ENCODE results near the gene CDC42BPG.

The CDC42BPG gene

GRCh38 chr11:64842851-64843685, 1.4 kb downstream of the CDC42BPG start:
- H3K9me3 ChIP-seq (ENCODE audit: control insufficient read depth, insufficient read depth, low read depth, low read length) = no peaks in the 10 kb centered on the region
- ChIA-PET CTCF (interaction anchor here (0.5 to 1.1 kb wide), 4 partner anchors 9 to 55 kb away, joined by 3 to 4 read pairs (median 3); no protein-coding TSS in a partner anchor), POLR2A (interaction anchor here (1.1 to 1.5 kb wide), 3 partner anchors 33 to 267 kb away, joined by 3 to 9 read pairs (median 3); partner anchors contain the start of genes MEN1 and SF1)
- peak overlapping the region; percentile 3 for H3K4me3 ChIP-seq (ENCODE audit: low read depth, low read length)
- peak overlapping the region; percentile 48; the same call in 1 of the 2 replicates for H3K27ac ChIP-seq (ENCODE audit: extremely low read depth, low read depth, low read length)
- no peaks in the 10 kb centered on the region; the same call in 1 of the 2 replicates for H3K4me1 ChIP-seq (ENCODE audit: control insufficient read depth, insufficient read depth, low read length)
- peaks cover 0 to 3% of the 10 kb centered on the region in 2 experiments; a peak in 1 of 3 replicates for H3K36me3 ChIP-seq (ENCODE audit: control insufficient read depth in 2 of 2, insufficient read depth in 1 of 2, low read length in 2 of 2)
- TF ChIP-seq ZNF394 (tag by site-specific recombination; IDR thresholded peaks at IDR 0.05; ENCODE audit: borderline replicate concordance) = peak; percentile 34; the same call in 1 of the 2 replicates
- TF ChIP-seq ZNF148 (tag by site-specific recombination; IDR thresholded peaks at IDR 0.05; ENCODE audit: borderline replicate concordance) = no peak
- peak; percentile 47; the same call in 1 of the 2 replicates for TF ChIP-seq ZBTB8A (tag by site-specific recombination; IDR thresholded peaks at IDR 0.05)
- no peak for TF ChIP-seq ZNF239 (tag by site-specific recombination; IDR thresholded peaks at IDR 0.05)
- TF ChIP-seq ZNF398 (tag by site-specific recombination; IDR thresholded peaks at IDR 0.05) = peak; percentile 42; the same call in 1 of the 2 replicates
- peak; percentile 61; the same call in 1 of the 2 replicates for TF ChIP-seq ZEB2 (tag by site-specific recombination; IDR thresholded peaks at IDR 0.05)
- no peak for TF ChIP-seq ATF2 (tag by site-specific recombination; IDR thresholded peaks at IDR 0.05; ENCODE audit: low read depth)
- TF ChIP-seq KLF1 (tag by site-specific recombination; IDR thresholded peaks at IDR 0.05) = peak; percentile 14; the same call in 1 of the 2 replicates
- TF ChIP-seq ZNF37A (tag by site-specific recombination; IDR thresholded peaks at IDR 0.05) = no peak
- TF ChIP-seq ZNF324 (tag by site-specific recombination; IDR thresholded peaks at IDR 0.05) = 0 out of 2 replicates have a peak, but pooled peaks have one; percentile 21
- TF ChIP-seq ZNF280C (tag by site-specific recombination; IDR thresholded peaks at IDR 0.05) = no peak
- peak; percentile 49; the same call in 1 of the 2 replicates for TF ChIP-seq PRDM10 (tag by site-specific recombination; IDR thresholded peaks at IDR 0.05)
- TF ChIP-seq KLF8 (tag by site-specific recombination; IDR thresholded peaks at IDR 0.05) = 0 out of 2 replicates have a peak, but pooled peaks have one; percentile 12
- TF ChIP-seq ZIC2 (tag by site-specific recombination; IDR thresholded peaks at IDR 0.05) = peak; percentile 97
- 0 out of 2 replicates have a peak, but pooled peaks have one; percentile 25 for TF ChIP-seq ZNF366 (tag by site-specific recombination; conservative IDR thresholded peaks at IDR 0.05)
- TF ChIP-seq EGR2 (tag by site-specific recombination; IDR thresholded peaks at IDR 0.05; ENCODE audit: low read depth) = peak; percentile 68
- peak; percentile 53 for TF ChIP-seq ZNF692 (tag by site-specific recombination; IDR thresholded peaks at IDR 0.05)
- TF ChIP-seq ZNF639 (tag by site-specific recombination; IDR thresholded peaks at IDR 0.05) = 0 out of 2 replicates have a peak, but pooled peaks have one; percentile 42
- no peak for TF ChIP-seq ZNF626 (tag by site-specific recombination; IDR thresholded peaks at IDR 0.05)
- TF ChIP-seq ZNF560 (tag by site-specific recombination; IDR thresholded peaks at IDR 0.05; ENCODE audit: borderline replicate concordance) = no peak

Data from HEK293 (cell line).